AG10803 (cell line): ENCODE data around the gene SUB1.

ENCODE experiments used
- DNase-seq: peaks from one replicate; pipeline ENCODE4 v3.0.0; 2010; ENCODE audit warnings: low read depth
- H3K4me3 ChIP-seq: 2 replicates; pipeline ENCODE4 v1.5.1; 2011; ENCODE audit warnings: mild to moderate bottlenecking, low read length, control low read depth
- TF ChIP-seq, protein P1 (sequence below): conservative IDR thresholded peaks from 2 replicates; pipeline ENCODE4 v1.5.1; 2011; ENCODE audit warnings: mild to moderate bottlenecking, low read length, control low read depth, inconsistent platforms

The SUB1 gene

DNA sequence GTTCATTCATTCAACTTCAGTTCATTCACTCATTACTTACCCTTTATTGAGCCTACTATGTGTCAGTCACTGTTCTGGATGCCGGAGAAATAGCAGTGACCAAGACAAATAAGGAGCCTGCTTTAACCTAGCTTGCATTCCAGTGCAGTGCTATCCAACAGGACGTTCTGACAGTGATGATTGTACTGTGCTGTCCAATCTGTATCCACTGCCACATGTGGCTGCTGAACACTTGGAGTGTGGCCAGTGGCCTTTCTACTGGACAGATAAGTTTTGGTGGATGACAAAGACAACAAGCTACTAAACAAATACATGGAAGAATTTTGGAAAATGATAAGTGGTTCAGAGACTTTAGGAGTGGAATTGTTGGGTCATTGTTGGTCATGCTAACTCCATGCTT, 33.6 kb downstream of the SUB1 start:
- no peak overlapping the region for H3K4me3 ChIP-seq
- TF ChIP-seq, protein P1, sequence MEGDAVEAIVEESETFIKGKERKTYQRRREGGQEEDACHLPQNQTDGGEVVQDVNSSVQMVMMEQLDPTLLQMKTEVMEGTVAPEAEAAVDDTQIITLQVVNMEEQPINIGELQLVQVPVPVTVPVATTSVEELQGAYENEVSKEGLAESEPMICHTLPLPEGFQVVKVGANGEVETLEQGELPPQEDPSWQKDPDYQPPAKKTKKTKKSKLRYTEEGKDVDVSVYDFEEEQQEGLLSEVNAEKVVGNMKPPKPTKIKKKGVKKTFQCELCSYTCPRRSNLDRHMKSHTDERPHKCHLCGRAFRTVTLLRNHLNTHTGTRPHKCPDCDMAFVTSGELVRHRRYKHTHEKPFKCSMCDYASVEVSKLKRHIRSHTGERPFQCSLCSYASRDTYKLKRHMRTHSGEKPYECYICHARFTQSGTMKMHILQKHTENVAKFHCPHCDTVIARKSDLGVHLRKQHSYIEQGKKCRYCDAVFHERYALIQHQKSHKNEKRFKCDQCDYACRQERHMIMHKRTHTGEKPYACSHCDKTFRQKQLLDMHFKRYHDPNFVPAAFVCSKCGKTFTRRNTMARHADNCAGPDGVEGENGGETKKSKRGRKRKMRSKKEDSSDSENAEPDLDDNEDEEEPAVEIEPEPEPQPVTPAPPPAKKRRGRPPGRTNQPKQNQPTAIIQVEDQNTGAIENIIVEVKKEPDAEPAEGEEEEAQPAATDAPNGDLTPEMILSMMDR: no peak
- peak; percentile 18 for DNase-seq

DNA sequence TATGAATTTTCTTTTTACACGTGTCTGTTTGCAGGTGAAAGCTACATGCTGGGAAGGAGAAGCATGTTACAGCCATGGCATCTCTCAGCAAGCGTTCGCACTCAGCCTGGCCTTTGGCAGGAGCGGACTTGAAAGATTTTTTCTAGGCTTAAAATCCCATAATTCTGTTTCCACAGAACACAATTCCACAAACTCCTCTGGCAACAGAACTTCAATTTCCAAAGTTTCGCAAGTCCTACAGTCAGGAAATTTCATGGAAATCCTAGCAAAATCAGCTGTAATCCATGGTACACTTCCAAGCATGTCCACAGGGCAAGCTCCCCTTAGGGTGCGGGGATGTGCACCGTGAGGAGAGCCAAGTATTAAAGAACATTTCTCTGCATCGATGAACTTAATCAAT, 35.9 kb downstream of the SUB1 start:
- DNase-seq: no peak
- TF ChIP-seq, protein P1: no peak
- H3K4me3 ChIP-seq: no peak overlapping the region

DNA sequence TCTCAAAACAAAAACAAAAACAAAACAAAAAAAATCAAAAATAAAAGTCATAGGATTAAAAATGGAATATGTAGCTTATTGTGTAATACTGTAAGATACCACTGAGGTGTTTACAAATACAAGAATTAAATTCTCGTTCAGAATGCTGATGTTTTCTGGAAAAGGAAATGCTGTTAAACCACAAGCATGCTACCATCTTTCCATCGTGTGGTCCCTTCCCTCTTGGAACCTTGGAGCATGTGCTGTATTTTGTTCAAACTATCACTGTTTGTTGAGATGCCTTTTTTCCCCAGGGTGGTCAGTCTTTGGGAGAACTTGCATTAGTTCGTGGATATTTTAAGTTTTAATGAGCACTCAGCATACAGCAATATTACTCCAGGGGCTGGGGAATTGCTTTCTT, 39.7 kb downstream of the SUB1 start:
- TF ChIP-seq, protein P1: no peak
- DNase-seq: peak; percentile 60
- H3K4me3 ChIP-seq: no peak overlapping the region

DNA sequence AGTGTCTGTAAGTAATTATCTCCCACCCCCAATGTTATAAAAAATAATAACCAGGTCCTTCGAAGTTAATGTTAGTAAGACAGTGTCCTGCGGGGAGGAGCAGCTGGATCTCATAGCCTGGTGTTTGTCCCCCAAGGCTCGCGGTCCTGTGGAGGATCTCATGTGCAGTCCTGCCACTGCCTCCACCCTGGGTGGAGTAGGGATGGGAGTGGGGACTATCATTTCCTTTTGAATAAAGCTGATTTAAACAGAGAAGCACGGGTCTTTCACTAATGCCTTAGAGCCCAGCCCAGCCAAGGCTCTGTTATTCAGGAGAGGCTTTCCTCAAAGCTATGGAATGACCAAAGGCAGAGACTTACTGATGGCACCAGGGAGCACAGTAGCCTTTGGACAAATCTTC, 40.2 kb downstream of the SUB1 start:
- DNase-seq: no peak
- no peak overlapping the region for H3K4me3 ChIP-seq
- TF ChIP-seq, protein P1: no peak

DNA sequence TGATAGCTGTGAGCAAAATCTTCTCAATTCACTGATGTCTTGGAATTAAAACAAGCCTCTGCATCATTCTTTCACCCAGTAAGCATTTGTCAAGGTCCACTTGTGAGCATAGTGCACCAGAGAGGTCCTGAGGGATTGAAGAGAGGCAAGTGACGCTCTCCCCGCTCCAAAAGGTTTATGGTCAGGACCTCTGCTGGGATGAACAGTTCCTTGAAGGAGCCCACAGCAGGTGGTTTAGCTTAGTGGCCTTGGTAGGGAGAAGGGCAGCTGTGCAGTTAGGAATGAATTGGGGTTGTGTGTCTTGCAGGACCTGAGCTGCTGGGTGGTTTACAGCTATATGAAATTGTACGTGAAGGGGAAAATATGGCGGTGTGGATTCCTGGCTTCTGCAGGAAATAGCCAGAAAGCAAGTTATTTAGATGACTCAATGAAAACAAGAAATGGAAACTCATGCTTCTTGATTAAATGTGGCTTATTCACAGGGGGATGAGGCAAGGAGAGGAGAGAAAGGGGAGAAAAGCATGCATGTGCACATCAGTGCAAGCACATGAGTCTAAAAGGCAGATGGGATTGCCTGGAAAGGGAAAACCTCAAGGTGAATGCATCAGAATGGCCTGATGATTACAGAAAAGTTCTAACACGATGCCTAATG, 42.0 kb downstream of the SUB1 start:
- TF ChIP-seq, protein P1: no peak
- H3K4me3 ChIP-seq: no peak overlapping the region
- peak; percentile 24 for DNase-seq

DNA sequence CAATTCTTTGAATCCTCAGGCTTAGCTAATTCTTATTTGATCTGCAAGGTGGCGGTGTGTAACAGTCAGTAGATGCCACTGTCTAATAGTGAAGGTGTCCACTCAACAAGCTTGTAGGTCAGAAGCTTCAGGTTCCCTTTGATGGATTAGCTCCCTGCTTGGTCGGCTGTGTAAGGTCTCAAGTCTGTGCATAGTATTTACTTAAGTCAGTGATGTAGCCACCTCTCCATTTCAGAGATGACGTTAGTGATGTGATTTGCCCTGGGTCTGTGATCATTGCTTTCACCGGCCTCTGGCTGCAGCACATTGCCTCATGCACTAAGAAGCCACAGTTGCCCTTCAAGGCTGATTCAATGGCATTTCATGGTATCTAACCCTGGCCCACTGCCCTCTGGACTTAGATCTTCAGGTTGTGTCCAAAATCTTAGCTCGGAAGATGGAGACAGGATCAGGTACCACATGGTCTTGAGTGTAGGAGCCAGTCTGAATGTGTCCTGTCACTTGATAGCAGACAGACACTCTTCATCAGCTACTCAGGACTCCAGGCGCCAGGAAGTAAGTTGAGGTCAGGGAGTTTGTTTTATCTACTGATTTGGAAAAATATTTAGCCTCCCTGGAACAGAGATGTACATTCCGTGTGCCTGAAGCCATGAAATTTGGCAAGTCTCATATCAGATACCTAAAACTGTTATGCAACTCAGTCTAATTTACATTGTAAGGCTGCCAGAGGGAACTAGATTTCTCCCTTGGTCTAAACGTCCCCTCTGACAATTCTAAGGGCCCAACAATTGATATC, 42.9 kb downstream of the SUB1 start:
- no peak overlapping the region for H3K4me3 ChIP-seq
- TF ChIP-seq, protein P1: no peak
- no peak for DNase-seq
